ENCODE results near the gene APBB2. TPM values are rescaled to one million over a fixed set of nuclear protein-coding genes. Genes with fewer than 3 reads are reported as not detected.

APBB2 gene
- total RNA-seq, 1 experiment from 2014 or later = 80.7 TPM

GRCh38 chr4:41172786-41173185, 41.6 kb downstream of the APBB2 start:
- Mint-ChIP-seq H3K27ac (ENCODE audit: unreplicated experiment) (peak overlapping the region; percentile 43), H3K36me3 (ENCODE audit: insufficient read depth, unreplicated experiment) (peaks cover 30% of the 10 kb centered on the region), H3K9me3 (ENCODE audit: unreplicated experiment) (peaks cover 6% of the 10 kb centered on the region), H3K4me1 (ENCODE audit: low read depth, unreplicated experiment) (peaks cover 27% of the 10 kb centered on the region), H3K4me3 (ENCODE audit: unreplicated experiment) (peak overlapping the region; percentile 27), H3K27me3 (ENCODE audit: insufficient read depth, unreplicated experiment) (no peaks in the 10 kb centered on the region)
- BruUV-seq (replicated peaks) = no TSS peak
- ChIA-PET POLR2A (no interaction called here), CTCF (no interaction called here)
- no peak overlapping the region for H3K4me3 ChIP-seq (ENCODE audit: low read depth, low read length)
- no peak for TF ChIP-seq CTCF (IDR thresholded peaks at IDR 0.05; ENCODE audit: insufficient read depth in 1 of 2, low read depth in 1 of 2, low read length in 1 of 2, severe bottlenecking in 1 of 2, unreplicated experiment in 1 of 2)
- no peak for DNase-seq
- H3K27me3 ChIP-seq (replicated peaks; ENCODE audit: control insufficient read depth, insufficient read depth, low read length) = no peaks in the 10 kb centered on the region
- intact Hi-C loops (cut with micrococcal nuclease; ENCODE audit: unreplicated experiment) = loop anchor here (2.0 kb wide), 1 partner anchor 40 kb away; no protein-coding TSS in a partner anchor
- no peaks in the 10 kb centered on the region for H3K36me3 ChIP-seq (ENCODE audit: control insufficient read depth, insufficient read depth, low read length)
- peaks cover 63% of the 10 kb centered on the region for H3K4me1 ChIP-seq
- no peaks in the 10 kb centered on the region for H3K9me3 ChIP-seq

- peaks cover 29% of the 10 kb centered on the region for H3K4me1 Mint-ChIP-seq (ENCODE audit: low read depth, unreplicated experiment)
- H3K36me3 Mint-ChIP-seq (ENCODE audit: insufficient read depth, unreplicated experiment) = peaks cover 44% of the 10 kb centered on the region
- no peak overlapping the region for H3K27ac Mint-ChIP-seq (ENCODE audit: unreplicated experiment)
- H3K27me3 Mint-ChIP-seq (ENCODE audit: insufficient read depth, unreplicated experiment) = no peaks in the 10 kb centered on the region
- H3K27me3 ChIP-seq (replicated peaks; ENCODE audit: control insufficient read depth, insufficient read depth, low read length) = no peaks in the 10 kb centered on the region
- no peak overlapping the region for H3K4me3 Mint-ChIP-seq (ENCODE audit: unreplicated experiment)
- POLR2A ChIA-PET = no interaction called here
- intact Hi-C loops (cut with micrococcal nuclease; ENCODE audit: unreplicated experiment) = no loop called here
- TF ChIP-seq CTCF (IDR thresholded peaks at IDR 0.05; ENCODE audit: insufficient read depth in 1 of 2, low read depth in 1 of 2, low read length in 1 of 2, severe bottlenecking in 1 of 2, unreplicated experiment in 1 of 2) = no peak
- DNase-seq = no peak
- 0 out of 2 replicates have a peak, but pooled peaks cover 1% of the 10 kb centered on the region for H3K36me3 ChIP-seq (ENCODE audit: control insufficient read depth, insufficient read depth, low read length)
- H3K4me1 ChIP-seq = peaks cover 50% of the 10 kb centered on the region
- no TSS peak for BruUV-seq (replicated peaks)
- no peak overlapping the region for H3K4me3 ChIP-seq (ENCODE audit: low read depth, low read length)
- no peaks in the 10 kb centered on the region for H3K9me3 ChIP-seq
- CTCF ChIA-PET = no interaction called here
- peaks cover 6% of the 10 kb centered on the region for H3K9me3 Mint-ChIP-seq (ENCODE audit: unreplicated experiment)
Measured at GRCh38 chr4:41169256-41169800, 45.0 kb downstream of the APBB2 start.

GRCh38 chr4:41167191-41167590, 47.2 kb downstream of the APBB2 start:
- Histone ChIP-seq H3K4me1 (peaks cover 50% of the 10 kb centered on the region), H3K36me3 (ENCODE audit: control insufficient read depth, insufficient read depth, low read length) (0 out of 2 replicates have a peak, but pooled peaks cover 1% of the 10 kb centered on the region), H3K4me3 (ENCODE audit: low read depth, low read length) (no peak overlapping the region), H3K9me3 (no peaks in the 10 kb centered on the region), H3K27me3 (replicated peaks; ENCODE audit: control insufficient read depth, insufficient read depth, low read length) (no peaks in the 10 kb centered on the region)
- Mint-ChIP-seq H3K9me3 (ENCODE audit: unreplicated experiment) (peaks cover 12% of the 10 kb centered on the region), H3K27me3 (ENCODE audit: insufficient read depth, unreplicated experiment) (no peaks in the 10 kb centered on the region), H3K36me3 (ENCODE audit: insufficient read depth, unreplicated experiment) (peaks cover 41% of the 10 kb centered on the region), H3K4me3 (ENCODE audit: unreplicated experiment) (no peak overlapping the region), H3K4me1 (ENCODE audit: low read depth, unreplicated experiment) (peaks cover 35% of the 10 kb centered on the region), H3K27ac (ENCODE audit: unreplicated experiment) (peak overlapping the region; percentile 53)
- no peak for TF ChIP-seq CTCF (IDR thresholded peaks at IDR 0.05; ENCODE audit: insufficient read depth in 1 of 2, low read depth in 1 of 2, low read length in 1 of 2, severe bottlenecking in 1 of 2, unreplicated experiment in 1 of 2)
- DNase-seq = no peak
- CTCF ChIA-PET = interaction anchor here (0.5 kb wide), 1 partner anchor 48 kb away, joined by 5 read pairs; no protein-coding TSS in a partner anchor
- intact Hi-C loops (cut with micrococcal nuclease; ENCODE audit: unreplicated experiment) = no loop called here
- BruUV-seq (replicated peaks) = no TSS peak
- POLR2A ChIA-PET = interaction anchor here (0.6 kb wide), 1 partner anchor 20 kb away, joined by 4 read pairs; no protein-coding TSS in a partner anchor

Data from Caco-2 (cell line).